Adrenal gland (tissue), 12 donors: ENCODE measurements around the gene PRKACB. TPM values are rescaled to one million over a fixed set of nuclear protein-coding genes. Genes with fewer than 3 reads are reported as not detected.

Source experiments
- DNase-seq, 7 donors: peaks; one replicate each; pipeline ENCODE4 v3.0.0-alpha.2; 2019 to 2020
- H3K27ac ChIP-seq, 5 donors: fragments of 200-600 bp; sonication (generic) in 4 of 5; 1 replicate in 3 of 5; 2 replicates in 2 of 5; pipeline versions ENCODE4 v1.5.1 to v1.8.0; 2016 to 2020; ENCODE audit warnings: mild to moderate bottlenecking in 1 of 5
- H3K27me3 ChIP-seq: fragments of 200-600 bp; 2 replicates; pipeline ENCODE4 v1.8.0; 2021
- H3K36me3 ChIP-seq, 2 donors: fragments of 200-600 bp; replicated peaks in 1 of 2; 1 replicate in 1 of 2; 2 replicates in 1 of 2; pipeline versions ENCODE4 v1.5.1 to v1.8.0; 2018 to 2022
- H3K4me1 ChIP-seq, 2 donors: fragments of 200-600 bp; replicated peaks in 1 of 2; 1 replicate in 1 of 2; 2 replicates in 1 of 2; pipeline versions ENCODE4 v1.5.1 to v1.8.0; 2018 to 2021
- H3K4me3 ChIP-seq, 4 donors: fragments of 200-600 bp; sonication (generic) in 3 of 4; one replicate each; pipeline ENCODE4 v1.5.1; 2016 to 2018
- H3K9me3 ChIP-seq, 3 donors: fragments of 200-600 bp; sonication (generic) in 1 of 3; replicated peaks in 1 of 3; 1 replicate in 2 of 3; 2 replicates in 1 of 3; pipeline versions ENCODE4 v1.5.1 to v1.8.0; 2016 to 2021
- POLR2A ChIP-seq, 2 donors: fragments of 450-650 bp; IDR thresholded peaks; one replicate each; pipeline ENCODE4 v1.6.1; 2017; ENCODE audit warnings: antibody characterized with exemption in 2 of 2, mild to moderate bottlenecking in 2 of 2, moderate library complexity in 1 of 2
- WGBS, 4 donors: extraction: QIAGEN DNeasy Blood & Tissue Kit in 2 of 4; methylation state at CpG; one replicate each; pipeline versions ENCODE4 v1.1.5 to v1.1.7; 2013 to 2017; 5-methylcytosine and 5-hydroxymethylcytosine counted together
- intact Hi-C, 2 donors: fragments of 100-400 bp; cut with DNase I; formaldehyde crosslinking; loops; one replicate each; pipeline versions ENCODE4 v1.14.1 to v1.15.0; 2022 to 2023
- polyA plus RNA-seq, 3 donors: library from polyadenylated mRNA; stranded (reverse); fragments of 200-250 nt in 2 of 3; fragments of 350-450 nt in 1 of 3; fragmentation: Illumina TruSeq in 1 of 3; extraction: RNeasy Lipid Tissue Mini Kit (QIAGEN cat#74804) in 1 of 3; gene quantifications; one replicate each; pipeline ENCODE4 v1.2.3, GENCODE V29; 2013 to 2014
- total RNA-seq, 9 donors: library from RNA; depleted of rRNA in 4 of 9; stranded (reverse); fragments of >200 nt in 4 of 9; fragments of 120-200 nt in 1 of 9; fragmentation: NEBNext Ultra II Directional in 1 of 9; extraction: Animal tissue kit (Norgen Biotek cat#: 25700) in 1 of 9; gene quantifications; one replicate each; pipeline versions ENCODE4 v1.1.0 to v1.2.4, GENCODE V29; 2013 to 2023
- TF ChIP-seq, protein P1 (sequence below), 6 experiments: fragments of 450-650 bp in 4 of 6; fragments of 200-600 bp in 2 of 6; sonication (generic) in 1 of 6; IDR thresholded peaks; 1 replicate in 5 of 6; 2 replicates in 1 of 6; pipeline versions ENCODE4 v1.5.1 to v1.8.0; 2016 to 2021; ENCODE audit warnings: antibody characterized with exemption in 6 of 6, mild to moderate bottlenecking in 2 of 6, moderate library complexity in 1 of 6
- donor health status: healthy with polysubstance abuse.
- donor health status: Bipolar disorder and iron deficiency.
- donor health status: DM: yes; HTN: yes; CAD: no.
- donor health status: DM: no; HTN: no; CAD: no.
- donor health status: DM: no; HTN: no; CAD: no.
- donor health status: DM: yes; HTN: yes; CAD: no.

Gene PRKACB
- total and polyA plus RNA-seq, 12 donors, result 7.7 to 79.8 (median 25.5) TPM

DNA sequence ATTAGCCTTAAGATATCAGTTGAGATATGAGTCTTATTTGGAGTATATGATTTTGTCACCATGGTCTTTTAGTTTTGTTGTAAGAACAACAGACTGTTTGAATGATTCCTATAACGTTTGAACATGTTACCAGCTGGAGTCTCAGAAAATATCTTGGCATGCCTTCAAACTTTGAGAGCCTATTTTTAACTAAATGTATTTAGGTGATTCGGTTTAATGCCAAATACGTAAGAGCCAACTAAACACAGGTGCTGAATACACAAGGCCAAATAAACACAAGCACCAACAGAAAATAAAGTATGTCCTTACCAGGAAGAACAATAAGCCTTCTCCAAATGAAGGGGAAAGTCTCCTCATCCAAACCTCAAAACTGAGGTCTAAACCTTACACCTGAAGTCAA is 48.6 kb downstream of the PRKACB start:
- 77 to 96% (median 86%) methylated on average over 3 of the region's 3 CpGs for WGBS, 4 donors
- TF ChIP-seq, protein P1, sequence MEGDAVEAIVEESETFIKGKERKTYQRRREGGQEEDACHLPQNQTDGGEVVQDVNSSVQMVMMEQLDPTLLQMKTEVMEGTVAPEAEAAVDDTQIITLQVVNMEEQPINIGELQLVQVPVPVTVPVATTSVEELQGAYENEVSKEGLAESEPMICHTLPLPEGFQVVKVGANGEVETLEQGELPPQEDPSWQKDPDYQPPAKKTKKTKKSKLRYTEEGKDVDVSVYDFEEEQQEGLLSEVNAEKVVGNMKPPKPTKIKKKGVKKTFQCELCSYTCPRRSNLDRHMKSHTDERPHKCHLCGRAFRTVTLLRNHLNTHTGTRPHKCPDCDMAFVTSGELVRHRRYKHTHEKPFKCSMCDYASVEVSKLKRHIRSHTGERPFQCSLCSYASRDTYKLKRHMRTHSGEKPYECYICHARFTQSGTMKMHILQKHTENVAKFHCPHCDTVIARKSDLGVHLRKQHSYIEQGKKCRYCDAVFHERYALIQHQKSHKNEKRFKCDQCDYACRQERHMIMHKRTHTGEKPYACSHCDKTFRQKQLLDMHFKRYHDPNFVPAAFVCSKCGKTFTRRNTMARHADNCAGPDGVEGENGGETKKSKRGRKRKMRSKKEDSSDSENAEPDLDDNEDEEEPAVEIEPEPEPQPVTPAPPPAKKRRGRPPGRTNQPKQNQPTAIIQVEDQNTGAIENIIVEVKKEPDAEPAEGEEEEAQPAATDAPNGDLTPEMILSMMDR (IDR thresholded peaks at IDR 0.05), result no peak
- TF ChIP-seq POLR2A (IDR thresholded peaks at IDR 0.05), result no peak
- intact Hi-C loops, result no loop called here

DNA sequence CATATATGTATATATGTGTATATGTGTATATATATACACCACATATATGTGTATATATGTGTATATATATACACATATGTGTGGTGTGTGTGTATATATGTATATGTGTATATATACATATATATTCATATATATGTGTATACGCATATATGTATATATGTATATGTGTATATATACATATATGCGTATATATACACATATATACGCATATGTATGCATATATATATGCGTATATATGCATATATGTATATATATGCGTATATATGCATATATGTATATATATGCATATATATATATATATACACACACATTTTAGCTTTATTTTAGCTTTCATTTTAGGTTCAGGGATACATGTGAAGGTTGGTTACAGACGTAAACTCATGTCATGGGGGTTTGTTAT is 54.8 kb downstream of the PRKACB start:
- H3K36me3 ChIP-seq, result peaks cover 0 to 10% of the 10 kb centered on the region in 2 donors
- TF ChIP-seq, protein P1 (IDR thresholded peaks at IDR 0.05), result no peak
- no peak for TF ChIP-seq POLR2A (IDR thresholded peaks at IDR 0.05)
- H3K4me1 ChIP-seq, result no peaks in the 10 kb centered on the region
- DNase-seq, result no peak
- intact Hi-C loops, result no loop called here
- no peak overlapping the region for H3K4me3 ChIP-seq
- no peaks in the 10 kb centered on the region for H3K9me3 ChIP-seq
- 89 to 97% (median 96%) methylated on average over 6 of the region's 6 CpGs for WGBS, 4 donors
- no peaks in the 10 kb centered on the region for H3K27me3 ChIP-seq
- no peak overlapping the region for H3K27ac ChIP-seq

More for the DNA sequence above, 48.6 kb downstream of the PRKACB start:
- H3K9me3 ChIP-seq, result peaks cover 0 to 6% (median 0%) of the 10 kb centered on the region in 3 donors
- H3K4me3 ChIP-seq, result no peak overlapping the region
- no peak overlapping the region for H3K27ac ChIP-seq
- DNase-seq, result no peak
- H3K36me3 ChIP-seq, result no peaks in the 10 kb centered on the region
- H3K27me3 ChIP-seq, result no peaks in the 10 kb centered on the region
- no peaks in the 10 kb centered on the region for H3K4me1 ChIP-seq

DNA sequence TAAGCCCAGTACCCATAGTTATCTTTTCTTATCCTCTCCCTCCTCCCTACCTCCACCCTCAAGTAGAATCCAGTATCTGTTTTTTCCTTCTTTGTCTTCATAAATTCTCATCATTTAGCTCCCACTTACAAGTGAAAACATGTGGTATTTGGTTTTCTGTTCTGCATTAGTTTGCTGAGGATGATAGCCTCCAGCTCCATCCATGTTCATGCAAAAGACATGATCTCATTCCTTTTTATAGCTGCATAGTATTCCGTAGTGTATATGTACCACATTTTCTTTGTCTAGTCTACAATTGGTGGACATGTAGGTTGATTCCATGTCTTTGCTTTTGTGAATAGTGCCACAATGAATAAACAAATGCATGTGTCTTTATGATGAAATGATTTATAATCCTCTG is 55.2 kb downstream of the PRKACB start:
- peaks cover 0 to 10% of the 10 kb centered on the region in 2 donors for H3K36me3 ChIP-seq
- no peak for DNase-seq
- no peaks in the 10 kb centered on the region for H3K27me3 ChIP-seq
- H3K4me3 ChIP-seq, result no peak overlapping the region
- no peak overlapping the region for H3K27ac ChIP-seq
- intact Hi-C loops, result no loop called here
- no peaks in the 10 kb centered on the region for H3K4me1 ChIP-seq
- WGBS, 4 donors, result 97 to 100% (median 100%) methylated on average over 1 of the region's 1 CpG
- TF ChIP-seq POLR2A (IDR thresholded peaks at IDR 0.05), result no peak
- TF ChIP-seq, protein P1 (IDR thresholded peaks at IDR 0.05), result no peak
- no peaks in the 10 kb centered on the region for H3K9me3 ChIP-seq

DNA sequence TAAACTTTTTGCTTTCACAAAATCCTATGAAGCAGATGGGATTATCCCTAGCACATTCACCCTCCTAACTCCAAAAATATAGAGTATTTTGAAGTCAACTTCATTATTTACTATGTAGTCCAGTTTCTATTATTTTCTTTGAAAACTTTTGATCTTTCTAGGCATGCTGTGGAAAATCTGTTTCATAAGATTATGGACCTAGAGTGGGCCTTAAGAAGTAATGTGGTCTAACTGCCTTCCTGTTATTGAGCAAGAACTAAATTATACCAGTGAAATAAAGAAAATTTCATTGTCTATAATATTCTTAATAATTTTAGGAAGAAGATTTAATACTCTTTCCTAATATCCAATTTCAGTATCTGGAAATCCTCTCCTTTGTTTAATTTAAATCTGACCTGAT is 58.1 kb downstream of the PRKACB start:
- H3K4me3 ChIP-seq, result no peak overlapping the region
- H3K4me1 ChIP-seq, result no peaks in the 10 kb centered on the region
- TF ChIP-seq POLR2A (IDR thresholded peaks at IDR 0.05), result no peak
- TF ChIP-seq, protein P1 (IDR thresholded peaks at IDR 0.05), result no peak
- no peak for DNase-seq
- H3K27me3 ChIP-seq, result no peaks in the 10 kb centered on the region
- H3K27ac ChIP-seq, result no peak overlapping the region
- intact Hi-C loops, result no loop called here
- peaks cover 0 to 10% of the 10 kb centered on the region in 2 donors for H3K36me3 ChIP-seq
- no peaks in the 10 kb centered on the region for H3K9me3 ChIP-seq
